GDM1 (cell line): ENCODE data around the gene CCDC8.
"Not testable (repeated sequence)": the region's sequence is repeated elsewhere in the genome, so short reads cannot be mapped to it uniquely, and the experiment has no call there.

Source experiments
- DNase-seq: peaks from one replicate; lab custom pipeline; 2025; lab: John Stamatoyannopoulos, UW

CCDC8 gene

DNA sequence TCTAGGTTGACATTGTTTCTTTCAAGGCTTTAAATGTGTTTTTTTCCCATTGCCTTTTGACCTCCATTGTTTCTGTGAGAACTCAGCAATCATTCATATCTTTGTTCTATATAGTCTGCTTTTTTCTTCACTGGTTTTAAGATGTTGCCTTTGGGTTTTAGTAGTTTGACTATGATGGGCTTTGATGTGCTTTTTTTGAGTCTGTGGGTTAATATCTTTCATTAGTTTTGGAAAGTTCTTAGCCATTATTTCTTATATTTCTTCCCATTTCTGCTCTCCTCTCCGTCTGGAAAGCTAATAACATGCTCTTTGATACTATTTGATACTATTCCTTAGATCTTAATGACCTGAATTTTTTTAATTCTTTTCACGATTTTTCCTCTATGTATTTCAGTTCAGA is 32.7 kb downstream of the CCDC8 start:
- no peak for DNase-seq

DNA sequence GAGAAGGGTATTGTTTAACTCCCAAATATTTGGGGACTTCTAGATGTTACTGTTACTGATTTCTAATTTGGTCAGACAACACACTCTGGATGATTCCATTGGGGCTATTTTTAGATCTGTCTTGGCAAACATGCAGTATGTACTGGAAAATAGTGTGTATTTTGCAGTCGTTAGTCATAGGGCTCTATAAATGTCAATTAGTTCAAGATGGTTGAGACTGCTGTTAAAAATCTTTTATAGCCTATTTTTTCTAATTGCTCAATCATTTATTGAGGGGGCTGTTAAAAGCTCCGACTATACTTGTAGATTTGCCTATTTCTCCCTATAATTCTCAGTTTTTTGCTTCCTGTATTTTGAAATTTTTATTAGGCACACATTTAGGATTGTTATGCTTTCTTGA is 35.1 kb downstream of the CCDC8 start:
- DNase-seq, result no peak

DNA sequence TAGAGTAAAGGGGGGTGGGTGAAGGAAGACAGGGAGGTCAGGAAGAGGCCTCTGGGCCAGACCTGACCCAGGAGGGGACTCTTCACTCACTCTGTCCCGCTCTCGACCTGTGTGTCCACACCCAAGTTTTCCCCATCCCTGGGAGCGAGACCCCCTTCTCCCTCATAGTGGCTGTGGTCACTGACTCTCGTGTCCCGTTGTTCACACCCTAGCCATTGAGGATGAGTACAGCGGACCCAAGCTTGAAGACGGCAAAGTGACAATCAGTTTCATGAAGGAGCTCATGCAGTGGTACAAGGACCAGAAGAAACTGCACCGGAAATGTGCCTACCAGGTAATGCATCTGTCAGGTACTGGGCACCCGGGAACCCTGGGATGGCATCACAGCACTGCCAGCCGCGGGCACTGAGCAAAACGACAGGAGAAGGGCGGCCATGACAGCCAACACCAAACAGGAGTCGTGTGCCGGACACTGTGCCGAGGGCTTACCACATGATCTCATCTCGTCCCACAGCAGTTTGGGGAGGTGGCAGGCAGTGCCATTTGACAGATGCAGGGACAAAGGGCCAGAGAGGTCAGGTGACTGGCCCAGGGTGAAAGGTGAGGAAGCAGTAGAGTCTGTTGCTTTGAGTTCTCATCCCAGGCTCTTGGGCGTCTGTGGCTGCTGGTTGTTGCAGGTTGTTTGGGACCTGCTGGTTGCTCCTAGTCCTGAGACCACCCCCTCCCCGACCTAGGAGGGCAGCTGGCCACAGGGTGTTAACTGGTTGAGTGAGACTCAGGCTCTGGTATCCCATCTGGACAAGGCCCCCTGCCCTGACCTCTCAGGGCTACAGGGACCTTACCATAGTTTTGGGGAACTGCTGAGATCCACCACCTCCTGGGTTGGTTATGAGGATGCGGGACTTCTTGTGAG is 36.9 kb downstream of the CCDC8 start:
- no peak for DNase-seq

DNA sequence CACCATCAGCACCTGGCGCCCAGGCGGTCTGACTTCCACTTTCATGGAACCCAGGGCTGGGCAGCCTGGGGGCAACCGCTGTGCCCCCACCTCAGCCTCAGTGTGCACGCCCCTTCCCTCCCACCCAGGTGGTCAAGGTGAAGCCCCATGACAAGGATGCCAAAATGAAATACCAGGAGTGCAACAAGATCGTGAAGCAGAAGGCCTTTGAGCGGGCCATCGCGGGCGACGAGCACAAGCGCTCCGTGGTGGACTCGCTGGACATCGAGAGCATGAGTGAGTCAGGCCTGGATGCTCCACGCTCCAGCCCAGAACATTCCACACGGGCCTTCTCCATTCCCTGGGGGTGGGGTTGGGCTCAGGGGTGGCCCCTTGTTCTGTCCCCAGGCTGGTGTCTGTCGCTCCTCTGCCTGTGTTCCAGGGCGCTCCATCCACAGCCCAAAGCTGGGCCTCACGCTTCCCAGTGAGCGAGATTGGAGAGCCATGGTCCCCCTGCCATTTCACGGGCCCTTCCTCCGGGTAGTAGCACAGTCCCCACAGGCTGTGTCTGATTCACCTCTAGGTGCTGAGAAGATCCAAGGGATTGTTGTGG is 37.8 kb downstream of the CCDC8 start:
- not testable (repeated sequence) for DNase-seq

DNA sequence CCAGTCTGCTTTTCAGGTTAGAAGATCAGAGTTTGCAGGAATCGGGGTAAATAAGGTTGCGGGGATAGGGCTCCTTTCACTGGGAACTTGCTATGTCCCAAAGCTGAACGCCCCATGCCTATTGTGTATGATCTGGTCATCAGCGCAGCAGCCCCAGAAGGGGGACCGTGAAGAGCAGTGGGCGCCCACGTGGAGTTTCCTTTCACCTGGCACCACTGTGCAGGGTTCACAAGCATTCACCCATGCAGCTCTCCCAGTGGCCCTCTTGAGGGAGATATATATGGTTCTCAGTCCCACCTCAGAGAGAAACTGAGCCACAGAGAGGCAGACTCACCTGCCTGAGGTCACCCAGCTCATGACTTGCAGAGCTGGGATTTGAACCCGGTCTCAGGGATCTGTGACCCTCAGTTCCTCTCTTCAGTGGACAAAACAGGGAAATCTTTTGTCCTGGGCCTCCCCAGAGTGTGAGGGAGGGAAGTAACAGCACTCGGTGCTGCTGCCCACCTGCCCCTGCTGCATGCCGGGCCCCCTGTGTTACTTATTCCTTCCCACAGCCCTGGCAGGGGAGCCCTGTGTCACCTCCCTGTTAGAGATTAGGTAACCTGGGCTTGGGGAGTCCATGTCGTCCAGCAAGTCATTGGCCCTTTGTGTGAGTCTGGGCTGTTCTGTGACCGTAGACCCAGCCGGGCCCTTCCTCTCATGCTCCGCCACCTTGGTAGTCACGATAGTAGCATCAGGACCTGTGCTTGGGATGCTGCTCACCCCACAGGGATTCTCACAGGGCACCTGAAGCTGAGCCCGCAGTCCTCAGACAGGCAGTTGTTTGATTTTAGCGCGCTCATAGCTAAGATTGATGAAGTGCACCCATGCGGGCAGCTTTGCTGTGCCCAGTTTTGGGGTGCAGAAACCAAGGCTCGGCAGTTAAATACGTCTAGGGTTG is 38.6 kb downstream of the CCDC8 start:
- no peak for DNase-seq

DNA sequence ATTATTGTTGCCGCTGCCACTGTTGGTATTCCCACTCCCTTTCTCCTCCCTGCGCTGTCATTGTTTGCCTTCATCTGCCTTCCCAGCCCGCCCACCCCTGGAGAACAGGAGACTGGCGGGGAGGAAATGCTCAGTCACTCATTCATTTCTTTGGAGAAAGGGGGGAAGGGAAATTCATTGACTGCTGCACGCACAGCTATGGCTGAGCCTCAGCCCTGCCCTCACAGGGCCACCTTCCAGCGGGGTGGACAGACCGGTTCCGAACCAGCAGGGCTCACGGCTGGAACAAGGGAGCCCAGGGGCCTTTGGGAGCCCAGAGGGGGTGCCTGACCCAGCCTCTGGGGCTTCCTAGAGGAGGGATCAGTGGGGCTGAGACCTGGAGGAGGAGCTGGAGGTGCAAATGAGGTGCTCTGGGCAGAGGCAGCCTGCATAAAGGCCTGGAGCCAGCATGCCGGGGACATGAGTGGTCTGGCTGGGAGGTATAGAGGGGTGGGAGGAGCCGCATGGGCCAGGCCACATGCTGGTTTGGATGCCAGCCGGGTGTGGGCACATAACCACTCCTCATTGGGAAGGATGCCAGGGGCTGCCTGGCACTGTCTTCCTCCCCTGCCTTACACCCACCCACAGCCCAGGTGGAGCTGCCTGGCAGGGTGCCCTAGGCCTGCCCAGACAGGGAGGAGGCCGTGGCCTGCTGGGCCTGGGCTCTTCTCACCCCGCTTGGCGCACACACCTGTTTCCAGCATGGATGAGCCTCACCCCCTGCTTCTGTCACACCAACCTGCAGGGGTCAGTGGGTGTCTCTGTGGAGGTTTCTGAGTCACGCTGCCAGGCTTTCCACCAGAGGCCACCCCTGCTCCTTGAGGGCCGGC is 39.6 kb downstream of the CCDC8 start:
- DNase-seq, result no peak

DNA sequence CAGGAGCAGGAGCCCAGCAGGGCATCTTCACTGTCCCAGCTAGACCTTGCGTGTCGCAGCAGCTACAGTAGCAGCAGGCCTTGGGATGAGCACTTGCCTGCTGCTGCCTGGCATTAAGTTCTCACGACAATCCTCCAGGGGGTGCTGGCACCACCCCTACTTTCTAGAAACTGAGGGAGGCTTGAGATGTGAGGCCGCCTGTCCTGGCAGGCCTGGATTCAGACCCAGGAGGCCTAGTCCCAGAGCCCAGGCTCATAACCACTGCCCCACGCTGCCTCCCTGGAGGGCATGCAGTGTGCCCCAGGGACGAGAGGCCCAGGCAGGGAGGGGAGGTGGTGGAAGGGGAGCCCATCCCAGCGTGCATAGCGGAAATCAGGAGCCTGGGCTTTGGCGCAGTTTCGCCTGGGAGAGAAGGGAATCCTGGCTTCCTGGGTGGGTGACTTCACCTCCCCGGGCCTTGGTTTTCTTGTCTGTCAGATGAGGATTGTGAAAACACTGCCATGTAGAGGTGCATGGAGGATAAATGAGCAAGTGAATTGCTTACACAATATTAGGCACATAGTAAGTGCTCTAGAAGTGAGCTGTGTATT is 40.4 kb downstream of the CCDC8 start:
- no peak for DNase-seq

DNA sequence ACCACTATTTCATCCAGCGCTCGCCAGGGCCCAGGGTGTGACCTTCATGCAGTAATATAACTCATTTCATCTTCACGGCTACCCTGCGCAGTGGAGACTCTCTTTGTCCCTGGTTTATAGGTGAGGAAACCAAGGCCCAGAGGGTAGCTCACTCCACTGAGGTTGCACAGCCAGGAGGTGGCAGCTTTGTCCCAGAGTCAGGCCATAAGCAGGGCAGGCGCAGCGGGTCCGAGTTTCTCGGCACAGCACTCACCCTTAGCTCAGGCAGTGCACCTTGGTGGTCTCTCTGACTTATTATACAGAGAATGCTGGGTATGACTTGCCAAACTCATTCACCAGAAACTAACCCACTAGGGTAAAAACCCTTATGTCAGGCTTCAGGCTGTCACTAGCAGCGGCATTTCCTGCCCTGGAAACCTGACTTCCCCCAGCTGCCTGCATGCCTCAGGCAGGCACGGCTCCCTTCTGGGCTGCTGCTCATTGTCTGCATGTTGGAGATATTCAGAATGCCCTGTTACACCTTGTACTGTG is 41.9 kb downstream of the CCDC8 start:
- DNase-seq, result no peak

DNA sequence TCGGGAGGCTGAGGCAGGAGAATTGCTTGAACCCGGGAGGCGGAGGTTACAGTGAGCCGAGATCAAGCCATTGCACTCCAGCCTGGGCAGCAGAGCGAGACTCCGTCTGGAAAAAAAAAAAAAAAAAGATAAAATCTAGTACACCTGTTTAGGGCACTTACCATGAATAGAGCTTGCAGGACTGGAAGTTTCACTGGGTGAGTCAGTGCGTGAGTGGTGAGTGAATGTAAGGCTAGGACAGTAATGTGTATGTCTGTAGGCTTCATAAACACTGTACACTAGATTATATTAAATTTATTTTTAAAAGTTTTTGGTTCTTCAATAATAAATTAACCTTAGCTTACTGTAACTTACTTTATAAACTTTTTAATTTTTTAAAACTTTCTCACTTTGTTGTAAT is 43.5 kb downstream of the CCDC8 start:
- DNase-seq, result no peak

DNA sequence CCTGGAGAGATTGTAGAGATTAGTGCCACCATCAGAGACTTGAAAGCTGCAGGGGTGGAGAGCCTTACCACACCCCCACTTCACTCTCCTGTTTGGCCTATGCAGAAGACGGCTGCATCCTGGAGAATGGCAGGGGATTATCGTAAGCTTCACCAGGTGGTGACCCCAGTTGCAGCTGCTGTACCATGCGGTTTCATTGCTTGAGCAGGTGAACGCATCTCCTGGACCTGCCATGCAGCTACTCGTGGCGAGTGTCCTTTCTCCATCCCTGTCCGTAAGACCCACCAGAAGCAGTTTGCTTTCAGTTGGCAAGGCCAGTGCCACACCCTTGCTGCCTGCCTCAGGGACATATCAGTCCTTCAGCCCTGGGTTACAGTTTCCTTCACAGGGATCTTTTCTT is 45.2 kb downstream of the CCDC8 start:
- no peak for DNase-seq

DNA sequence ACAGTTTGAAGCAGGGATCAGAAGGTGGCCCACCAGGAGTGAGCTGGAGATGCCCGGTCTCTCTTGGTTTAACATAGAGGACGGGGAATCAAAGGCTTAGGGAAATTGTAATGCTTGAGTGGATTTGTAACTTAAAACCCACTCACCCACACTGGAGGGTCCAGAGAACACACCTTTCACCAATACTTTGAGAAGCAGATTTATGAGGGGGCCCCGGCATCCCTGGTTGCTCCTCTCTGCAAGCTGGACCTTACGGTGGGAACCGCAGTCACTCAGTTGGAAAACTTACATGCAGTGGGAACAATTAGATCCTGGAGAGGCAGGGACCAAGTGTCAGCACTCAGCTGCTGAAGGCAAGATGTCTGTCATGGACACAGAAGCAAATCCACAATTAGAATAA is 45.9 kb downstream of the CCDC8 start:
- no peak for DNase-seq

DNA sequence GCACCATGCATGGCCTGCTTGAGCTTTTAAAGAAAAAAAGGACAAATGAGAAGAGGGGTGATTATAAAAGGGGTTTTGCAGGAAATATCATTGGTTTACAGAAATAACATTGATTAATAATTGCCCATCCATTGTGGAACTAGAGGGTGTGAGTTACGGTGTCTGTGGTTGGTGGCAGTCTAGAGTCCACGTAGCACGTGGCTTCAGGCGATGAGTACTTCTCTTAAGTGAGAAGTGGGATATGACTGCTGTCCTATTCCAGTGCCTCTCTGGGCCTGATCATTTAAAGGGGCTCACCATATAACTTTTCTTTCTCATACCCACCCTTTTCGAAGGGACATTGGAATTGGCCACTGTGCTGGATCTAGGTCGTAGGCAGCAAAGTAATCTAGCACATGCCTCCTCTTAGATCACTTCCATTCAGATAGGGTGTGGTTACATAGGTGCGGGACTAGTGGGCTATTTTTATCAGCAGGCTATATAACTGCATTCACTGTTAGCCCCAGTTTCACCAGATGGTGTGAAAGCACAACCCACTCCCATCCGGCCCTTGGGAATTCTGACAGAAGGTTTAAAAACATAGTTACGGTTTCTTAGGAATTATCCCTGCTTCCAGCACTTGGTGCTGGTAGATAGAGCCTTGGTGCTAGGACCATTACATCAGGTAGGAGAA is 46.6 kb downstream of the CCDC8 start:
- DNase-seq, result no peak

DNA sequence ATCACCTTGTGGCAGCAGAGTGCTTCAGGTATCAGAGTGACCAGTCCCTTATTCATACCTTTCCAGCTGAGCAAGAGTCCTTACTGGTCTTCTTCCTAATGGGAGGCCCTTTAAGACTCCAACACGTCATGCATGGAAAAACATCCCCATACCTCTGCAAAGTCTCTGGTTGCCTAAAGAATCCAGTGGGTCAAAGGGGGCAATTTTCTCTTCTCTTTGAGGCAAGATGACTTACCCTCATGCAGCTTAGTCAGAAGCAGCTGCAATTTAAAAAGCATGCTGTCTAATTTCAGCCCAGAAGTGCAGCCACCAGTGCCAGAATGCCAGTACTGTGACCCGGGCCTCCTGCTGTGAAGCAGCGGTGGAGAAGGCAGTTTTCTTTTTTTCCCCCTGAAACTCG is 47.8 kb downstream of the CCDC8 start:
- DNase-seq, result no peak

DNA sequence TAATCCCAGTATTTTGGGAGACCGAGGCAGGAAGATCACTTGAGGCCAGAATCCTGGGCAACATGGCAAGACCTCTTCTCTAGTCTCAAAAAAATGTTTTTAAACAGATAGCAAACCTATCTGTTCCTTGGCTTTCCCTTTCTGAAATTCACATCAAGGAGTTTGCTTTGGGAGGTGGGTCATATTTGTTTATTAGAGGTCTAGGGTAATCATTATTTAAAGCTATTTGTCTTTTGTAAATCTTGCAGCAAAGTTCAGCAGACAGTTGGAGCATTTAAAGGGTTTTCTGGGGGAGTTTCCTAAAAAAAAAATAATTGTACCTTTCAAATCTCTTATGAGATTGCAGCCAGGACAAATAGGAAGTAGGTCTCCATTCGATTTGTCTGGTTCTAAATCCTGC is 49.0 kb downstream of the CCDC8 start:
- no peak for DNase-seq

DNA sequence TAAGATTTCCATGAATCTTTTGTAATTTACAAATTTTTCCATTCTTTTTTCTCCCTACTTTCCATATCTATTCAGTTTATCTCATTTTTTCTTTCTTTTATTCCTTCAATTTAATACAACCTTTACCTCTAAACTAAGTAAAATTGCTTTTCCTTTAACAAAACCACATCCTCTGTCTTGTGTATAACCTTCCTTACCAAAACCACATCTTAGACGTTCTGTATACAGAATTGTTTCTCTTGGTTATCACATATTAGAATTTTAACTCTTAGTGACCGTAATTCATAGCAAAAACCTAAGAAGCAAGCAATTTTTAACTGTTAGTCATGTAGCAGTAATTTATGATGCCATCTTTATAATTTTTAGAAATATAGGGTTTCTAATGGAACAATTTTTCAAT is 51.4 kb downstream of the CCDC8 start:
- DNase-seq, result no peak
